K562 (cell line): ENCODE results near the gene CELSR1. TPM values are rescaled to one million over a fixed set of nuclear protein-coding genes. Genes with fewer than 3 reads are reported as not detected.

Source experiments
- ATAC-seq: fragments of 200-7000 bp; cut with Tn5 transposase; 3 replicates; pipeline ENCODE4 v1.9.1; 2020; ENCODE audit warnings: moderate library complexity
- BruUV-seq: library from RNA; stranded (reverse); fragments of 400-500 nt; replicated peaks from 2 replicates; lab custom pipeline; 2021; lab: Mats Ljungman, UMichigan
- CTCF ChIA-PET: fragments of 300-600 bp; formaldehyde crosslinking; extraction: SDS; loops from one replicate; lab custom pipeline; 2021; ENCODE audit warnings: low intra/inter-chr PET ratio; lab: Yijun Ruan, JAX
- POLR2A ChIA-PET: fragments of 300-600, 350-650 bp; sonication (Branson Sonifier 250); formaldehyde crosslinking; extraction: SDS; loops from one replicate; lab custom pipeline; 2021; ENCODE audit warnings: antibody characterized with exemption, inconsistent platforms; lab: Yijun Ruan, JAX
- DNase-seq, 4 experiments: peaks; one replicate each; pipeline versions ENCODE4 v3.0.0 to v3.0.0-alpha.2; 2011 to 2018; ENCODE audit warnings: low spot score in 3 of 4, mixed read lengths in 3 of 4; ENCODE audit errors: extremely low read depth in 1 of 4
- FAIRE-seq: peaks from 2 replicates; lab custom pipeline; 2011; peaks lifted over from hg19 to GRCh38; lab: Jason Lieb, UNC
- H2AFZ ChIP-seq: 2 replicates; pipeline ENCODE4 v1.6.0; 2011; ENCODE audit warnings: low read depth, low read length, control low read depth, inconsistent platforms
- H3K27ac ChIP-seq: fragments of 200-600 bp; 3 replicates; pipeline ENCODE4 v1.8.0; 2011; ENCODE audit warnings: low read depth, mild to moderate bottlenecking, control low read depth, inconsistent platforms, low read length, moderate library complexity, mixed read lengths; ENCODE audit errors: extremely low read depth
- H3K27me3 ChIP-seq, 2 experiments: fragments of 300-600 bp in 1 of 2; 2 replicates in 1 of 2; 3 replicates in 1 of 2; pipeline versions ENCODE4 v1.6.0 to v1.8.0; 2011; ENCODE audit warnings: inconsistent platforms in 2 of 2, low read length in 2 of 2, mild to moderate bottlenecking in 1 of 2, mixed read lengths in 1 of 2, moderate library complexity in 1 of 2; ENCODE audit not compliant: control insufficient read depth in 2 of 2, insufficient read depth in 2 of 2
- H3K36me3 ChIP-seq: fragments of 300-600 bp; 3 replicates; pipeline ENCODE4 v1.8.0; 2011; ENCODE audit warnings: mild to moderate bottlenecking, low read length, inconsistent platforms; ENCODE audit not compliant: control insufficient read depth, insufficient read depth
- H3K4me1 ChIP-seq, 2 experiments: fragments of 200-600 bp in 1 of 2; replicated peaks in 1 of 2; 2 replicates in 1 of 2; 3 replicates in 1 of 2; pipeline versions ENCODE4 v1.5.1 to v1.8.0; 2011; ENCODE audit warnings: inconsistent platforms in 2 of 2, low read length in 2 of 2, mild to moderate bottlenecking in 1 of 2, mixed read lengths in 1 of 2, moderate library complexity in 1 of 2; ENCODE audit not compliant: control insufficient read depth in 2 of 2, insufficient read depth in 2 of 2
- H3K4me2 ChIP-seq: 2 replicates; pipeline ENCODE4 v1.6.1; 2011; ENCODE audit warnings: low read length, control low read depth, inconsistent platforms, mixed read lengths; ENCODE audit not compliant: insufficient read depth
- H3K4me3 ChIP-seq: fragments of 200-600 bp; sonication (generic), shearing (Covaris generic); 2 replicates; pipeline ENCODE4 v1.5.1; 2016; ENCODE audit warnings: control low read depth, inconsistent platforms
- H3K79me2 ChIP-seq: fragments of 200-600 bp; 3 replicates; pipeline ENCODE4 v1.8.0; 2011; ENCODE audit warnings: low read length, inconsistent platforms; ENCODE audit not compliant: control insufficient read depth, insufficient read depth
- H3K9ac ChIP-seq, 2 experiments: 2 replicates each; pipeline versions ENCODE4 v1.6.0 to v1.6.1; 2011; ENCODE audit warnings: low read depth in 2 of 2, low read length in 2 of 2, control low read depth in 1 of 2, inconsistent platforms in 1 of 2, mild to moderate bottlenecking in 1 of 2, mixed read lengths in 1 of 2; ENCODE audit not compliant: insufficient read depth in 1 of 2
- H3K9me1 ChIP-seq: one replicate; pipeline ENCODE4 v1.6.0; 2011; ENCODE audit warnings: inconsistent platforms, mild to moderate bottlenecking, low read length, moderate library complexity; ENCODE audit not compliant: control insufficient read depth, insufficient read depth
- H3K9me3 ChIP-seq: replicated peaks from 2 replicates; pipeline ENCODE4 v1.5.1; 2011; ENCODE audit warnings: low read depth, low read length, inconsistent platforms; ENCODE audit not compliant: control insufficient read depth, insufficient read depth
- H4K20me1 ChIP-seq: replicated peaks from 2 replicates; pipeline ENCODE4 v1.6.1; 2011; ENCODE audit warnings: low read length, inconsistent platforms, mixed read lengths; ENCODE audit not compliant: control insufficient read depth, insufficient read depth
- FOXP1 ChIP-seq: sonication (generic); formaldehyde crosslinking; IDR thresholded peaks from 2 replicates; pipeline ENCODE4 v1.8.0; 2022; ENCODE audit warnings: mild to moderate bottlenecking, missing genetic modification reagents
- RBFOX2 ChIP-seq: fragments of 200-400 bp; formaldehyde crosslinking; IDR thresholded peaks from 2 replicates; pipeline ENCODE4 v1.6.1; 2017; ENCODE audit warnings: low read depth, mild to moderate bottlenecking, low read length, moderate library complexity
- SETDB1 ChIP-seq: IDR thresholded peaks from one replicate; pipeline ENCODE4 v1.6.1; 2012; ENCODE audit warnings: low read length, control low read depth, inconsistent platforms
- TAL1 ChIP-seq: fragments of 450-650 bp; IDR thresholded peaks from 2 replicates; pipeline ENCODE4 v1.6.1; 2016; ENCODE audit warnings: mild to moderate bottlenecking
- ZNF23 ChIP-seq: fragments of 250-450 bp; sonication (Bioruptor Pico); IDR thresholded peaks from 2 replicates; pipeline ENCODE4 v1.4.0; 2020; ENCODE audit warnings: mild to moderate bottlenecking
- ZNF561 ChIP-seq: fragments of 450-650 bp; formaldehyde crosslinking; conservative IDR thresholded peaks from 2 replicates; pipeline ENCODE4 v1.4.0; 2020; ENCODE audit warnings: mild to moderate bottlenecking, moderate library complexity
- ZNF75A ChIP-seq: fragments of 450-650 bp; formaldehyde crosslinking; IDR thresholded peaks from 2 replicates; pipeline ENCODE4 v1.4.0; 2020; ENCODE audit warnings: mild to moderate bottlenecking
- WGBS: fragments of 100-300 bp; shearing (Covaris generic); methylation state at CpG from one replicate; pipeline ENCODE4 v1.1.6; 2016; ENCODE audit warnings: low coverage, mixed read lengths; ENCODE audit not compliant: insufficient coverage; ENCODE audit errors: missing lambda C conversion rate; 5-methylcytosine and 5-hydroxymethylcytosine counted together
- in situ Hi-C: fragments of 300-500 bp; cut with MboI; formaldehyde crosslinking; loops from 4 replicates; pipeline ENCODE4 v1.15.0; 2018; ENCODE audit warnings: inconsistent platforms, mixed read lengths
- intact Hi-C: fragments of 100-400 bp; cut with micrococcal nuclease; formaldehyde crosslinking; loops from 2 replicates; pipeline ENCODE4 v1.14.2; 2022
- polyA plus RNA-seq, 8 experiments: library from polyadenylated mRNA; depleted of rRNA in 4 of 8; stranded (reverse) in 5 of 8; unstranded in 3 of 8; fragments of >200 nt; fragmentation: Nextera tagmentation in 2 of 8; fragmentation: Illumina TruSeq in 1 of 8; extraction: Ambion mirVana in 2 of 8; extraction: Trizol in 1 of 8; gene quantifications; 2 replicates each; pipeline versions ENCODE4 v1.2.1 to v1.2.3, GENCODE V29; 2011 to 2014; ENCODE audit warnings: inconsistent platforms in 1 of 8, missing spikeins in 1 of 8
- total RNA-seq, 7 experiments: library from RNA; depleted of rRNA in 6 of 7; stranded (reverse); fragments of >200 nt in 6 of 7; fragmentation: Illumina TruSeq in 2 of 7; extraction: Trizol in 2 of 7; gene quantifications; 2 replicates each; pipeline versions ENCODE4 v1.2.1 to v1.2.3, GENCODE V29; 2011 to 2021; ENCODE audit warnings: low replicate concordance in 1 of 7
- TF ChIP-seq, protein P1 (sequence below): fragments of 250-450 bp; sonication (Bioruptor Pico); IDR thresholded peaks from 2 replicates; pipeline ENCODE4 v1.5.0; 2021; ENCODE audit warnings: mild to moderate bottlenecking, borderline replicate concordance

Gene CELSR1
- total and polyA plus RNA-seq, 9 of the 15 experiments (the other 6 are each of a cell fraction or from before 2014, with no cell fraction given), result under 0.01 to 0.09 TPM; not detected in 7

DNA sequence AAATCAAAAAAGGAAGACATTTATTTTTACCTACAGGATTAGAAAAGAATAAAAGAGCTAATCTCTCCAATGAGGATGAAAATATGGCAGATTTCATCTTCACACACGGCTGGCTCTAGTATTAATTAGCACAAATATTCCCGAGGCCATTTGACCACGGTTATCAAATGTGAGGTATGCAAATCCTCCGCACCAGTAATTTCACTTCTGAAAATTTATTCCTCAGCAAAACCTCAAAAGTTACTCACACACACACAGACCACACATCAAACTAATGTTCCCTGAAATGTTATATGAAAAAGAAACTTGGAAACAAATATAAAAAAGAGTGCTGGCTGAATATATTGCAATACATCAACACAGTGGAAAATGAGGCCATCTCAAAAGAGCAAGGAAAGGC is 32.8 kb downstream of the CELSR1 start:
- in situ Hi-C loops, result no loop called here
- no peak for DNase-seq
- Histone ChIP-seq H3K27ac (no peak overlapping the region), H2AFZ (no peak overlapping the region), H3K9ac (no peak overlapping the region), H4K20me1 (no peaks in the 10 kb centered on the region), H3K27me3 (peaks cover 9 to 34% of the 10 kb centered on the region in 2 experiments; a peak in 4 of 5 replicates), H3K4me2 (no peak overlapping the region), H3K79me2 (no peaks in the 10 kb centered on the region), H3K9me3 (no peaks in the 10 kb centered on the region), H3K4me1 (peaks cover 0 to 6% of the 10 kb centered on the region in 2 experiments; a peak in 2 of 5 replicates), H3K4me3 (no peak overlapping the region), H3K36me3 (no peaks in the 10 kb centered on the region), H3K9me1 (no peaks in the 10 kb centered on the region)
- BruUV-seq, result no TSS peak
- no peak for TF ChIP-seq SETDB1
- no peak for TF ChIP-seq TAL1
- TF ChIP-seq, protein P1, sequence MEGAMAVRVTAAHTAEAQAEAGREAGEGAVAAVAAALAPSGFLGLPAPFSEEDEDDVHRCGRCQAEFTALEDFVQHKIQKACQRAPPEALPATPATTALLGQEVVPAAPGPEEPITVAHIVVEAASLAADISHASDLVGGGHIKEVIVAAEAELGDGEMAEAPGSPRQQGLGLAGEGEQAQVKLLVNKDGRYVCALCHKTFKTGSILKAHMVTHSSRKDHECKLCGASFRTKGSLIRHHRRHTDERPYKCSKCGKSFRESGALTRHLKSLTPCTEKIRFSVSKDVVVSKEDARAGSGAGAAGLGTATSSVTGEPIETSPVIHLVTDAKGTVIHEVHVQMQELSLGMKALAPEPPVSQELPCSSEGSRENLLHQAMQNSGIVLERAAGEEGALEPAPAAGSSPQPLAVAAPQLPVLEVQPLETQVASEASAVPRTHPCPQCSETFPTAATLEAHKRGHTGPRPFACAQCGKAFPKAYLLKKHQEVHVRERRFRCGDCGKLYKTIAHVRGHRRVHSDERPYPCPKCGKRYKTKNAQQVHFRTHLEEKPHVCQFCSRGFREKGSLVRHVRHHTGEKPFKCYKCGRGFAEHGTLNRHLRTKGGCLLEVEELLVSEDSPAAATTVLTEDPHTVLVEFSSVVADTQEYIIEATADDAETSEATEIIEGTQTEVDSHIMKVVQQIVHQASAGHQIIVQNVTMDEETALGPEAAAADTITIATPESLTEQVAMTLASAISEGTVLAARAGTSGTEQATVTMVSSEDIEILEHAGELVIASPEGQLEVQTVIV (CRISPR knock-in tag), result no peak
- TF ChIP-seq FOXP1, result no peak
- no peak for TF ChIP-seq ZNF561 (CRISPR knock-in tag)
- no peak for TF ChIP-seq RBFOX2
- TF ChIP-seq ZNF23 (CRISPR knock-in tag), result no peak
- TF ChIP-seq ZNF75A (CRISPR knock-in tag), result no peak
- intact Hi-C loops, result no loop called here
- ChIA-PET CTCF (no interaction called here), POLR2A (no interaction called here)
- ATAC-seq, result no peak
- 0% methylated on average over 3 of the region's 4 CpGs for WGBS
- FAIRE-seq, result no peak
